PC-3 (cell line): ENCODE results near the gene TRAF1. TPM values are rescaled to one million over a fixed set of nuclear protein-coding genes. Genes with fewer than 3 reads are reported as not detected.

Experiments used
- ATAC-seq: fragments of 200-7000 bp; cut with Tn5 transposase; 2 replicates; pipeline ENCODE4 v1.9.1; 2020; ENCODE audit warnings: mild to moderate bottlenecking, moderate library complexity
- BruUV-seq: library from RNA; stranded (reverse); fragments of 400-500 nt; replicated peaks from 2 replicates; lab custom pipeline; 2021; lab: Mats Ljungman, UMichigan
- CTCF ChIA-PET: fragments of 300-600 bp; sonication (Branson Sonifier 250); formaldehyde crosslinking; loops from one replicate; lab custom pipeline; 2022; ENCODE audit warnings: antibody characterized with exemption; lab: Charles Lee
- POLR2A ChIA-PET: fragments of 300-600 bp; sonication (Branson Sonifier 250); formaldehyde crosslinking; loops from one replicate; lab custom pipeline; 2022; ENCODE audit warnings: antibody characterized with exemption; ENCODE audit not compliant: unreplicated experiment; lab: Charles Lee
- DNase-seq: peaks from one replicate; pipeline ENCODE4 v3.0.0-alpha.2; 2015
- H2AFZ ChIP-seq: fragments of 300-600 bp; sonication (generic); 2 replicates; pipeline ENCODE4 v1.6.0; 2016; ENCODE audit warnings: antibody characterized with exemption, low read length
- H3F3A ChIP-seq: fragments of 300-600 bp; sonication (generic); one replicate; pipeline ENCODE4 v1.6.0; 2017; ENCODE audit warnings: antibody characterized with exemption, low read length, control low read depth, mild to moderate bottlenecking; ENCODE audit not compliant: unreplicated experiment
- H3K27ac ChIP-seq: fragments of 300-600 bp; sonication (generic); 2 replicates; pipeline ENCODE4 v1.5.1; 2016; ENCODE audit warnings: mild to moderate bottlenecking, low read length
- H3K27me3 ChIP-seq: fragments of 300-600 bp; sonication (generic); 2 replicates; pipeline ENCODE4 v1.6.1; 2016; ENCODE audit warnings: low read length, mixed read lengths
- H3K36me3 ChIP-seq: fragments of 300-600 bp; sonication (generic); 2 replicates; pipeline ENCODE4 v1.6.1; 2016; ENCODE audit warnings: low read depth, mixed run types, low read length, mixed read lengths
- H3K4me1 ChIP-seq: fragments of 300-600 bp; sonication (generic); 2 replicates; pipeline ENCODE4 v1.5.1; 2016; ENCODE audit warnings: low read length; ENCODE audit not compliant: insufficient read depth
- H3K4me2 ChIP-seq: fragments of 300-600 bp; sonication (generic); 2 replicates; pipeline ENCODE4 v1.6.0; 2016; ENCODE audit warnings: low read length
- H3K4me3 ChIP-seq: fragments of 300-600 bp; sonication (generic); 2 replicates; pipeline ENCODE4 v1.5.1; 2016; ENCODE audit warnings: mild to moderate bottlenecking, low read length, mixed read lengths
- H3K79me2 ChIP-seq: fragments of 300-600 bp; sonication (generic); 2 replicates; pipeline ENCODE4 v1.6.1; 2017; ENCODE audit warnings: low read length, mixed read lengths
- H3K9ac ChIP-seq: fragments of 300-600 bp; sonication (generic); 2 replicates; pipeline ENCODE4 v1.6.0; 2016; ENCODE audit warnings: mild to moderate bottlenecking, low read length
- H3K9me2 ChIP-seq: fragments of 300-600 bp; sonication (generic); replicated peaks from 2 replicates; pipeline ENCODE4 v1.6.1; 2016; ENCODE audit warnings: mixed run types, low read length, mixed read lengths
- H3K9me3 ChIP-seq: fragments of 300-600 bp; sonication (generic); 2 replicates; pipeline ENCODE4 v1.6.1; 2016; ENCODE audit warnings: low read length, mixed read lengths
- H4K20me1 ChIP-seq: fragments of 300-600 bp; sonication (generic); 2 replicates; pipeline ENCODE4 v1.6.1; 2016; ENCODE audit warnings: low read length, mixed read lengths
- EZH2 ChIP-seq: fragments of 300-600 bp; sonication (generic); IDR thresholded peaks from one replicate; pipeline ENCODE4 v1.6.1; 2017; ENCODE audit warnings: antibody characterized with exemption, mild to moderate bottlenecking, low read length; ENCODE audit not compliant: unreplicated experiment
- EZH2phosphoT487 ChIP-seq: fragments of 300-600 bp; sonication (generic); IDR thresholded peaks from 2 replicates; pipeline ENCODE4 v1.6.1; 2018; ENCODE audit warnings: mild to moderate bottlenecking, antibody characterized with exemption, low read length, borderline replicate concordance
- intact Hi-C: fragments of 100-400 bp; cut with micrococcal nuclease; formaldehyde crosslinking; loops from 2 replicates; pipeline ENCODE4 v1.9.0; 2023
- total RNA-seq: library from RNA; depleted of rRNA; stranded (reverse); fragments of >200 nt; gene quantifications from 2 replicates; pipeline ENCODE4 v1.2.3, GENCODE V29; 2014
- TF ChIP-seq, protein P1 (sequence below): fragments of 300-600 bp; sonication (generic); conservative IDR thresholded peaks from 2 replicates; pipeline ENCODE4 v1.5.1; 2017; ENCODE audit warnings: antibody characterized with exemption, low read depth, mild to moderate bottlenecking, low read length

TRAF1 gene
- total RNA-seq, 1 experiment from 2014 or later: 0.15 TPM

DNA sequence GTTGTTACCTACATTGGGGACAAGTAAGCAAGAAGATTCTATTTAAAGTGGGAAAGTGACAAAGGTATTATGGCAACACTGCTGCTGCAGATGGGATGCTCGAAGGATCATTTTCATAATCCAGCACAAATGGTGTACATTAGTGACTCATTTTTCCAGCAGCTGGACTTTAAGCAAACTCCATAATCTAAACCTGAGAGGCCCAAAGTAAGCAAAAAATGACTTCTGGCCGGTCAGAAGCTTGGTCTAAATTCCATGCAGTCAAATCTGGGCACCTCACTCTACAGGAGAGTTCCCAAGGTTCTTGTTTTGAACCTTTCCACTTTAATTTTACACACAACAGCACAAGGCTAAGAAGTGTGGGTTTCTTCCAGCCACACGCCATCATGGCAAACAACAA lies 43.6 kb upstream of the TRAF1 start:
- ChIA-PET CTCF (no interaction called here), POLR2A (no interaction called here)
- no peak for ATAC-seq

DNA sequence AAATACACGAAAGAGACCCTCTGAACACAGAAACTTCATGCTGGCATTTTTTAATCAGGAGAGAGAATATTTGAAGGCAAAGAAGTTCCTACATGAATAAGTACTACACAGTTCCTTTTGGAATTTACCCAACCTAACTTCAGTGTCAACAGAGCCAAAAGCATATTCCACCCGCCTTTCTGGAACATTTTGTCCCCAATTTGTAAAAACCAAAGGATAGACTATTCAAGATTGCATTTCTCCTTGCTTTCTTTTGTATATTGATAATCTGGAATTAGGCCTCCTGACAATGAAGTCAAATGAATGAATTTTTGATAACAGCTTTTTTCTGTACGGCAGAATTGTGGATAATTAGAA lies 39.4 kb upstream of the TRAF1 start:
- Histone ChIP-seq H3K4me2 (no peak overlapping the region), H3K9ac (no peak overlapping the region), H4K20me1 (no peaks in the 10 kb centered on the region), H3K79me2 (no peaks in the 10 kb centered on the region), H3F3A (no peaks in the 10 kb centered on the region), H3K36me3 (no peaks in the 10 kb centered on the region), H3K4me1 (no peaks in the 10 kb centered on the region), H3K9me2 (no peaks in the 10 kb centered on the region), H3K27me3 (no peaks in the 10 kb centered on the region), H3K9me3 (no peaks in the 10 kb centered on the region), H3K4me3 (no peak overlapping the region), H2AFZ (no peak overlapping the region), H3K27ac (no peak overlapping the region)
- intact Hi-C loops: no loop called here
- ChIA-PET CTCF (no interaction called here), POLR2A (no interaction called here)
- no TSS peak for BruUV-seq
- TF ChIP-seq, protein P1, sequence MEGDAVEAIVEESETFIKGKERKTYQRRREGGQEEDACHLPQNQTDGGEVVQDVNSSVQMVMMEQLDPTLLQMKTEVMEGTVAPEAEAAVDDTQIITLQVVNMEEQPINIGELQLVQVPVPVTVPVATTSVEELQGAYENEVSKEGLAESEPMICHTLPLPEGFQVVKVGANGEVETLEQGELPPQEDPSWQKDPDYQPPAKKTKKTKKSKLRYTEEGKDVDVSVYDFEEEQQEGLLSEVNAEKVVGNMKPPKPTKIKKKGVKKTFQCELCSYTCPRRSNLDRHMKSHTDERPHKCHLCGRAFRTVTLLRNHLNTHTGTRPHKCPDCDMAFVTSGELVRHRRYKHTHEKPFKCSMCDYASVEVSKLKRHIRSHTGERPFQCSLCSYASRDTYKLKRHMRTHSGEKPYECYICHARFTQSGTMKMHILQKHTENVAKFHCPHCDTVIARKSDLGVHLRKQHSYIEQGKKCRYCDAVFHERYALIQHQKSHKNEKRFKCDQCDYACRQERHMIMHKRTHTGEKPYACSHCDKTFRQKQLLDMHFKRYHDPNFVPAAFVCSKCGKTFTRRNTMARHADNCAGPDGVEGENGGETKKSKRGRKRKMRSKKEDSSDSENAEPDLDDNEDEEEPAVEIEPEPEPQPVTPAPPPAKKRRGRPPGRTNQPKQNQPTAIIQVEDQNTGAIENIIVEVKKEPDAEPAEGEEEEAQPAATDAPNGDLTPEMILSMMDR: no peak
- ATAC-seq: no peak
- DNase-seq: no peak

More for the DNA sequence above, 43.6 kb upstream of the TRAF1 start:
- no peak for DNase-seq
- no peak overlapping the region for H3K4me2 ChIP-seq
- H3K9me2 ChIP-seq: no peaks in the 10 kb centered on the region
- H3K9ac ChIP-seq: no peak overlapping the region
- TF ChIP-seq EZH2phosphoT487: no peak
- no peak for TF ChIP-seq EZH2
- TF ChIP-seq, protein P1: no peak
- no peaks in the 10 kb centered on the region for H3K27me3 ChIP-seq
- no peaks in the 10 kb centered on the region for H3K9me3 ChIP-seq
- no peaks in the 10 kb centered on the region for H3K79me2 ChIP-seq
- intact Hi-C loops: no loop called here
- H3K4me3 ChIP-seq: no peak overlapping the region
- peaks cover 8% of the 10 kb centered on the region for H3K4me1 ChIP-seq
- H2AFZ ChIP-seq: no peak overlapping the region
- H4K20me1 ChIP-seq: no peaks in the 10 kb centered on the region
- no TSS peak for BruUV-seq
- H3K36me3 ChIP-seq: no peaks in the 10 kb centered on the region
- H3K27ac ChIP-seq: no peak overlapping the region
- no peaks in the 10 kb centered on the region for H3F3A ChIP-seq

DNA sequence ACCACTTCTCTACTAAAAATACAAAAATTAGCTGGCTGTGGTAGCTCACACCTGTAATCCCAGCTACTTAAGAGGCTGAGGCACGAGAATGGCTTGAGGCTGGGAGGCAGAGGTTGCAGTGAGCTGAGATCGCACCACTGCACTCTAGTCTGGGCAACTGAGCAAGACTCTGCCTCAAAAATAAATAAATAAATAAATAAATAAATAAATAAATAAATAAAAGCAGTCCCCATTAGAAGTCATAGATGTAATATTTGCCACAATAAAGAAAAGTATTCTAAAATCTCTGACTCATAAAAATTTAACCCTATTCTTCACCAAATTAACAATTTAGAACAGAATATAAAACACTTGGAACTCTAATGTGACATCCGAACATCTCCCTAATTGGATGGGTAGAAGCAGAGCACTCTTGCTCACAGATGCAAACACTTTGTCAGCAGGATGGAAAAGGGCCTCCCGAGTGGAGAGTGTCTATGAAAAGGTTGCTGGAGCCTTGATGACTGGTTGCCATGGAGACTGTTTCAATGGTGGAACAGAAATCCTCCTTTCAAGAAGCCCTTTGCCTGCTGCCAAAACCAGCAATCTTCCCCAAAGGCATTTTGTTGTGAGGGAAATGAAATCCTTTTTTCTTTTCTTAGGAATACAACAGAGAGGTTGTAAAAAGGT lies 38.9 kb upstream of the TRAF1 start:
- no TSS peak for BruUV-seq
- POLR2A ChIA-PET: no interaction called here
- no peak for ATAC-seq
- no peaks in the 10 kb centered on the region for H4K20me1 ChIP-seq
- TF ChIP-seq EZH2phosphoT487 (no peak), EZH2 (no peak)
- TF ChIP-seq, protein P1: no peak
- no peaks in the 10 kb centered on the region for H3K9me2 ChIP-seq
- H3K4me1 ChIP-seq: no peaks in the 10 kb centered on the region
- H3K27ac ChIP-seq: no peak overlapping the region
- no peak overlapping the region for H3K4me3 ChIP-seq
- DNase-seq: no peak
- H3F3A ChIP-seq: no peaks in the 10 kb centered on the region
- no peaks in the 10 kb centered on the region for H3K36me3 ChIP-seq
- CTCF ChIA-PET: no interaction called here
- no peak overlapping the region for H2AFZ ChIP-seq
- no peak overlapping the region for H3K9ac ChIP-seq
- H3K4me2 ChIP-seq: no peak overlapping the region
- intact Hi-C loops: no loop called here
- no peaks in the 10 kb centered on the region for H3K9me3 ChIP-seq
- no peaks in the 10 kb centered on the region for H3K27me3 ChIP-seq
- H3K79me2 ChIP-seq: no peaks in the 10 kb centered on the region
